GM18907 (cell line): ENCODE results near the gene PAX6.

Experiments
- ATAC-seq: cut with Tn5 transposase; IDR thresholded peaks from one replicate; pipeline ENCODE4 v1.9.1; 2021; ENCODE audit warnings: mild to moderate bottlenecking, moderate library complexity; ENCODE audit not compliant: unreplicated experiment

Gene PAX6

GRCh38 chr11:31799435-31800397 is 11.4 kb downstream of the PAX6 start:
- ATAC-seq: no peak

GRCh38 chr11:31798554-31799434 is 12.3 kb downstream of the PAX6 start:
- no peak for ATAC-seq

GRCh38 chr11:31798057-31798553 is 13.0 kb downstream of the PAX6 start:
- no peak for ATAC-seq

- ATAC-seq: no peak
Observed at GRCh38 chr11:31797190-31798056, 13.7 kb downstream of the PAX6 start.

GRCh38 chr11:31796499-31797189 is 14.5 kb downstream of the PAX6 start:
- ATAC-seq: no peak

- no peak for ATAC-seq
Observed at GRCh38 chr11:31795706-31796498, 15.2 kb downstream of the PAX6 start.

- no peak for ATAC-seq
Observed at GRCh38 chr11:31794548-31794947, 16.6 kb downstream of the PAX6 start.

- ATAC-seq: no peak
Observed at GRCh38 chr11:31793264-31793663, 17.9 kb downstream of the PAX6 start.

- ATAC-seq: no peak
Observed at GRCh38 chr11:31792456-31792855, 18.7 kb downstream of the PAX6 start.

GRCh38 chr11:31792036-31792435 is 19.1 kb downstream of the PAX6 start:
- no peak for ATAC-seq

- ATAC-seq: no peak
Observed at GRCh38 chr11:31790649-31791048, 20.5 kb downstream of the PAX6 start.

GRCh38 chr11:31788085-31788484 is 23.0 kb downstream of the PAX6 start:
- ATAC-seq: no peak

GRCh38 chr11:31786996-31787685 is 24.0 kb downstream of the PAX6 start:
- ATAC-seq: no peak

- ATAC-seq: no peak
Observed at GRCh38 chr11:31784611-31785010, 26.5 kb downstream of the PAX6 start.

- ATAC-seq: no peak
Observed at GRCh38 chr11:31783252-31783651, 27.9 kb downstream of the PAX6 start.

GRCh38 chr11:31782257-31782656 is 28.9 kb downstream of the PAX6 start:
- ATAC-seq: no peak

GRCh38 chr11:31780480-31780971 is 30.6 kb downstream of the PAX6 start:
- ATAC-seq: no peak

GRCh38 chr11:31780078-31780477 is 31.0 kb downstream of the PAX6 start:
- no peak for ATAC-seq
